ENCODE results near the gene GPC3. TPM values are rescaled to one million over a fixed set of nuclear protein-coding genes. Genes with fewer than 3 reads are reported as not detected.

The GPC3 gene
- total and polyA plus RNA-seq, 2 donors (not counting 3 experiments of a cell fraction or from before 2014, with no cell fraction given): not detected

- no peak for FAIRE-seq
- Histone ChIP-seq H3K36me3 (ENCODE audit: control insufficient read depth in 2 of 2, extremely low read depth in 1 of 2, insufficient read depth in 2 of 2, low read length in 2 of 2) (no peaks in the 10 kb centered on the region), H3K9me1 (replicated peaks; ENCODE audit: control insufficient read depth, extremely low read depth, insufficient read depth, low read length) (no peaks in the 10 kb centered on the region), H3K4me3 (replicated peaks in 1 of 3; ENCODE audit: insufficient read depth in 1 of 3, low read depth in 1 of 3, low read length in 3 of 3) (no peak overlapping the region), H3K27ac (ENCODE audit: insufficient read depth, low read depth, low read length) (no peak overlapping the region), H3K79me2 (ENCODE audit: control insufficient read depth, insufficient read depth, low read length) (no peaks in the 10 kb centered on the region), H2AFZ (ENCODE audit: low read depth, low read length) (no peak overlapping the region), H4K20me1 (replicated peaks; ENCODE audit: control insufficient read depth, extremely low read depth, insufficient read depth, low read length) (no peaks in the 10 kb centered on the region), H3K9ac (replicated peaks; ENCODE audit: extremely low read depth, insufficient read depth, low read length) (no peak overlapping the region), H3K27me3 (ENCODE audit: control insufficient read depth in 2 of 2, insufficient read depth in 2 of 2, low read length in 2 of 2) (no peaks in the 10 kb centered on the region), H3K4me1 (ENCODE audit: control insufficient read depth, extremely low read depth, insufficient read depth, low read length) (no peaks in the 10 kb centered on the region), H3K9me3 (replicated peaks; ENCODE audit: control insufficient read depth, insufficient read depth, low read length) (no peaks in the 10 kb centered on the region), H3K4me2 (ENCODE audit: insufficient read depth, low read length) (no peak overlapping the region)
- no TSS peak for BruUV-seq (replicated peaks)
- TF ChIP-seq, protein P1, sequence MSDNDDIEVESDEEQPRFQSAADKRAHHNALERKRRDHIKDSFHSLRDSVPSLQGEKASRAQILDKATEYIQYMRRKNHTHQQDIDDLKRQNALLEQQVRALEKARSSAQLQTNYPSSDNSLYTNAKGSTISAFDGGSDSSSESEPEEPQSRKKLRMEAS (IDR thresholded peaks at IDR 0.05; ENCODE audit: insufficient read depth, insufficient read length): no peak
- TF ChIP-seq POLR2A (IDR thresholded peaks at IDR 0.05; ENCODE audit: low read depth, low read length) (no peak), POLR2AphosphoS5 (IDR thresholded peaks at IDR 0.05; ENCODE audit: insufficient read depth, low read depth, low read length) (no peak), MYC (IDR thresholded peaks at IDR 0.05; ENCODE audit: low read depth, low read length) (no peak), CTCF (IDR thresholded peaks at IDR 0.05; ENCODE audit: extremely low read depth in 1 of 2, insufficient read depth in 1 of 2, low read depth in 1 of 2, low read length in 2 of 2) (no peak), JUN (IDR thresholded peaks at IDR 0.05; ENCODE audit: borderline replicate concordance, insufficient read depth, insufficient read length, low read depth) (no peak), EZH2 (IDR thresholded peaks at IDR 0.05; ENCODE audit: borderline replicate concordance, low read depth, low read length, severe bottlenecking) (no peak), FOS (IDR thresholded peaks at IDR 0.05; ENCODE audit: borderline replicate concordance, insufficient read depth, low read length) (no peak), GATA2 (IDR thresholded peaks at IDR 0.05; ENCODE audit: insufficient read depth, insufficient read length, low read depth, low read length) (no peak)
- ChIA-PET CTCF (no interaction called here), POLR2A (no interaction called here)
- dilution Hi-C loops (cut with MboI; ENCODE audit: extremely low pct_ligation_motif_present, low sequenced_read_pairs) (no loop called here), intact Hi-C loops (cut with micrococcal nuclease) (no loop called here)
- DNase-seq (ENCODE audit: low read depth, low spot score): no peak
Measured at GRCh38 chrX:133907606-133908005, 77.8 kb downstream of the GPC3 start.
